Measurements from ENCODE around the gene TAP1.
A peak's percentile ranks its signal among the peaks of the same experiment; 100 is the strongest.

TAP1 gene

GRCh38 chr6:32886681-32887383 is 33.3 kb upstream of the TAP1 start:
- H3K27ac ChIP-seq (ENCODE audit: low read depth, low read length), result no peak overlapping the region
- no peaks in the 10 kb centered on the region for H3K9me2 ChIP-seq (replicated peaks; ENCODE audit: control insufficient read depth, low read length)
- H3K9me3 ChIP-seq (ENCODE audit: control insufficient read depth, insufficient read depth, low read length), result no peaks in the 10 kb centered on the region
- no peaks in the 10 kb centered on the region for H3K36me3 ChIP-seq (ENCODE audit: control insufficient read depth, low read length)
- H3F3A ChIP-seq (ENCODE audit: control insufficient read depth, insufficient read depth), result peaks cover 14% of the 10 kb centered on the region
- H3K79me2 ChIP-seq (ENCODE audit: control insufficient read depth, low read length), result no peaks in the 10 kb centered on the region
- H3K27me3 ChIP-seq (ENCODE audit: control insufficient read depth, low read length), result no peaks in the 10 kb centered on the region
- H3K4me2 ChIP-seq (ENCODE audit: low read length), result no peak overlapping the region
- peaks cover 63% of the 10 kb centered on the region for H3K4me1 ChIP-seq (ENCODE audit: control insufficient read depth, low read length)
- no peaks in the 10 kb centered on the region for H4K20me1 ChIP-seq (ENCODE audit: control insufficient read depth, insufficient read depth, low read depth, low read length)
- no peak overlapping the region for H3K4me3 ChIP-seq (ENCODE audit: low read length)
- TF ChIP-seq CTCF (IDR thresholded peaks at IDR 0.05; ENCODE audit: low read depth, low read length, poor library complexity, severe bottlenecking) (no peak), EZH2phosphoT487 (IDR thresholded peaks at IDR 0.05; ENCODE audit: borderline replicate concordance, low read length) (no peak)

- Histone ChIP-seq H3K9me3 (ENCODE audit: control insufficient read depth, insufficient read depth, low read length) (no peaks in the 10 kb centered on the region), H3K9me2 (replicated peaks; ENCODE audit: control insufficient read depth, low read length) (no peaks in the 10 kb centered on the region), H3K79me2 (ENCODE audit: control insufficient read depth, low read length) (no peaks in the 10 kb centered on the region), H3F3A (ENCODE audit: control insufficient read depth, insufficient read depth) (peaks cover 12% of the 10 kb centered on the region), H3K27me3 (ENCODE audit: control insufficient read depth, low read length) (no peaks in the 10 kb centered on the region), H3K4me2 (ENCODE audit: low read length) (no peak overlapping the region), H3K36me3 (ENCODE audit: control insufficient read depth, low read length) (no peaks in the 10 kb centered on the region), H3K27ac (ENCODE audit: low read depth, low read length) (no peak overlapping the region), H3K4me1 (ENCODE audit: control insufficient read depth, low read length) (peaks cover 64% of the 10 kb centered on the region), H4K20me1 (ENCODE audit: control insufficient read depth, insufficient read depth, low read depth, low read length) (no peaks in the 10 kb centered on the region), H3K4me3 (ENCODE audit: low read length) (no peak overlapping the region)
- TF ChIP-seq CTCF (IDR thresholded peaks at IDR 0.05; ENCODE audit: low read depth, low read length, poor library complexity, severe bottlenecking), result peak; percentile 72
- no peak for TF ChIP-seq EZH2phosphoT487 (IDR thresholded peaks at IDR 0.05; ENCODE audit: borderline replicate concordance, low read length)
Observed at GRCh38 chr6:32885698-32886286, 32.3 kb upstream of the TAP1 start.

GRCh38 chr6:32883789-32884188 is 30.3 kb upstream of the TAP1 start:
- TF ChIP-seq EZH2phosphoT487 (IDR thresholded peaks at IDR 0.05; ENCODE audit: borderline replicate concordance, low read length), result no peak
- no peak for TF ChIP-seq CTCF (IDR thresholded peaks at IDR 0.05; ENCODE audit: low read depth, low read length, poor library complexity, severe bottlenecking)
- no peaks in the 10 kb centered on the region for H3K27me3 ChIP-seq (ENCODE audit: control insufficient read depth, low read length)

More at GRCh38 chr6:32883789-32884188, 30.3 kb upstream of the TAP1 start:
- peaks cover 12% of the 10 kb centered on the region; the same call in 1 of the 2 replicates for H3F3A ChIP-seq (ENCODE audit: control insufficient read depth, insufficient read depth)
- no peak overlapping the region for H3K4me3 ChIP-seq (ENCODE audit: low read length)
- no peak overlapping the region for H3K27ac ChIP-seq (ENCODE audit: low read depth, low read length)
- H3K9me2 ChIP-seq (replicated peaks; ENCODE audit: control insufficient read depth, low read length), result no peaks in the 10 kb centered on the region
- H4K20me1 ChIP-seq (ENCODE audit: control insufficient read depth, insufficient read depth, low read depth, low read length), result no peaks in the 10 kb centered on the region
- no peak overlapping the region for H3K4me2 ChIP-seq (ENCODE audit: low read length)
- no peaks in the 10 kb centered on the region for H3K9me3 ChIP-seq (ENCODE audit: control insufficient read depth, insufficient read depth, low read length)
- peaks cover 60% of the 10 kb centered on the region for H3K4me1 ChIP-seq (ENCODE audit: control insufficient read depth, low read length)
- H3K36me3 ChIP-seq (ENCODE audit: control insufficient read depth, low read length), result no peaks in the 10 kb centered on the region
- H3K79me2 ChIP-seq (ENCODE audit: control insufficient read depth, low read length), result no peaks in the 10 kb centered on the region
